22Rv1 (cell line): ENCODE measurements around the gene KRT2.

ENCODE experiments used
- ZFX ChIP-seq: fragments of 450-650 bp; IDR thresholded peaks from 2 replicates; pipeline ENCODE4 v1.6.1; 2017; ENCODE audit warnings: antibody characterized with exemption, borderline replicate concordance
- TF ChIP-seq, protein P1 (sequence below): fragments of 450-650 bp; IDR thresholded peaks from 2 replicates; pipeline ENCODE4 v1.5.1; 2017; ENCODE audit warnings: mild to moderate bottlenecking

GRCh38 chr12:52645120-52645761 is 6.8 kb downstream of the KRT2 start:
- TF ChIP-seq, protein P1, sequence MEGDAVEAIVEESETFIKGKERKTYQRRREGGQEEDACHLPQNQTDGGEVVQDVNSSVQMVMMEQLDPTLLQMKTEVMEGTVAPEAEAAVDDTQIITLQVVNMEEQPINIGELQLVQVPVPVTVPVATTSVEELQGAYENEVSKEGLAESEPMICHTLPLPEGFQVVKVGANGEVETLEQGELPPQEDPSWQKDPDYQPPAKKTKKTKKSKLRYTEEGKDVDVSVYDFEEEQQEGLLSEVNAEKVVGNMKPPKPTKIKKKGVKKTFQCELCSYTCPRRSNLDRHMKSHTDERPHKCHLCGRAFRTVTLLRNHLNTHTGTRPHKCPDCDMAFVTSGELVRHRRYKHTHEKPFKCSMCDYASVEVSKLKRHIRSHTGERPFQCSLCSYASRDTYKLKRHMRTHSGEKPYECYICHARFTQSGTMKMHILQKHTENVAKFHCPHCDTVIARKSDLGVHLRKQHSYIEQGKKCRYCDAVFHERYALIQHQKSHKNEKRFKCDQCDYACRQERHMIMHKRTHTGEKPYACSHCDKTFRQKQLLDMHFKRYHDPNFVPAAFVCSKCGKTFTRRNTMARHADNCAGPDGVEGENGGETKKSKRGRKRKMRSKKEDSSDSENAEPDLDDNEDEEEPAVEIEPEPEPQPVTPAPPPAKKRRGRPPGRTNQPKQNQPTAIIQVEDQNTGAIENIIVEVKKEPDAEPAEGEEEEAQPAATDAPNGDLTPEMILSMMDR, result no peak
- TF ChIP-seq ZFX, result no peak
